Measurements from ENCODE around the gene ZNF581.

- TF ChIP-seq CTCF (IDR thresholded peaks at IDR 0.05 in 4 of 5, conservative IDR thresholded peaks at IDR 0.05 in 1 of 5) (no peak), POLR2A (IDR thresholded peaks at IDR 0.05) (no peak)
Observed at GRCh38 chr19:55675661-55676354, 32.4 kb downstream of the ZNF581 start.

Data from gastrocnemius medialis (tissue), 4 donors.